Neural progenitor cell (in vitro differentiated cells): ENCODE results near the gene UNC13D.

Experiments used
- EZH2 ChIP-seq: fragments of 200-600 bp; sonication (generic); IDR thresholded peaks from 2 replicates; pipeline ENCODE4 v1.6.1; 2017; ENCODE audit warnings: antibody characterized with exemption, mild to moderate bottlenecking, moderate library complexity
- EZH2phosphoT487 ChIP-seq: fragments of 200-600 bp; sonication (generic); IDR thresholded peaks from 2 replicates; pipeline ENCODE4 v1.6.1; 2017; ENCODE audit warnings: antibody characterized with exemption
- TF ChIP-seq, protein P1 (sequence below): fragments of 200-600 bp; sonication (generic); IDR thresholded peaks from 2 replicates; pipeline ENCODE4 v1.5.1; 2017; ENCODE audit warnings: antibody characterized with exemption, mild to moderate bottlenecking

DNA sequence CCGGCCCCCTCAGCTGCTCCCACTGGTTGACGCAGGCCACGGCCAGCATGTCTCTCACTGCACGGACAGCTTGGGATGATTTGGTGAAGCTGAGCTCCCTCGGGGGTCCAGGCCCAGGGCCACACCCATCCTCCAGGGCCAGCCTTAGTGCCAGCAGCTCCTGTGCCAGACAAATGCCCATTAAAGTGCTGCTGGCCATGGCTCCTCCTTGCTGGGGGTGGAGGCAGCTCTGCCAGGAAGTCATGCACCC is 31.7 kb upstream of the UNC13D start:
- TF ChIP-seq, protein P1, sequence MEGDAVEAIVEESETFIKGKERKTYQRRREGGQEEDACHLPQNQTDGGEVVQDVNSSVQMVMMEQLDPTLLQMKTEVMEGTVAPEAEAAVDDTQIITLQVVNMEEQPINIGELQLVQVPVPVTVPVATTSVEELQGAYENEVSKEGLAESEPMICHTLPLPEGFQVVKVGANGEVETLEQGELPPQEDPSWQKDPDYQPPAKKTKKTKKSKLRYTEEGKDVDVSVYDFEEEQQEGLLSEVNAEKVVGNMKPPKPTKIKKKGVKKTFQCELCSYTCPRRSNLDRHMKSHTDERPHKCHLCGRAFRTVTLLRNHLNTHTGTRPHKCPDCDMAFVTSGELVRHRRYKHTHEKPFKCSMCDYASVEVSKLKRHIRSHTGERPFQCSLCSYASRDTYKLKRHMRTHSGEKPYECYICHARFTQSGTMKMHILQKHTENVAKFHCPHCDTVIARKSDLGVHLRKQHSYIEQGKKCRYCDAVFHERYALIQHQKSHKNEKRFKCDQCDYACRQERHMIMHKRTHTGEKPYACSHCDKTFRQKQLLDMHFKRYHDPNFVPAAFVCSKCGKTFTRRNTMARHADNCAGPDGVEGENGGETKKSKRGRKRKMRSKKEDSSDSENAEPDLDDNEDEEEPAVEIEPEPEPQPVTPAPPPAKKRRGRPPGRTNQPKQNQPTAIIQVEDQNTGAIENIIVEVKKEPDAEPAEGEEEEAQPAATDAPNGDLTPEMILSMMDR: no peak
- no peak for TF ChIP-seq EZH2phosphoT487
- no peak for TF ChIP-seq EZH2
